ENCODE measurements around the gene CDKAL1.

GRCh38 chr6:20665290-20665689 lies 131.0 kb downstream of the CDKAL1 start:
- no peak for TF ChIP-seq NFE2L2 (conservative IDR thresholded peaks at IDR 0.05; ENCODE audit: low read length)
- TF ChIP-seq, protein P1, sequence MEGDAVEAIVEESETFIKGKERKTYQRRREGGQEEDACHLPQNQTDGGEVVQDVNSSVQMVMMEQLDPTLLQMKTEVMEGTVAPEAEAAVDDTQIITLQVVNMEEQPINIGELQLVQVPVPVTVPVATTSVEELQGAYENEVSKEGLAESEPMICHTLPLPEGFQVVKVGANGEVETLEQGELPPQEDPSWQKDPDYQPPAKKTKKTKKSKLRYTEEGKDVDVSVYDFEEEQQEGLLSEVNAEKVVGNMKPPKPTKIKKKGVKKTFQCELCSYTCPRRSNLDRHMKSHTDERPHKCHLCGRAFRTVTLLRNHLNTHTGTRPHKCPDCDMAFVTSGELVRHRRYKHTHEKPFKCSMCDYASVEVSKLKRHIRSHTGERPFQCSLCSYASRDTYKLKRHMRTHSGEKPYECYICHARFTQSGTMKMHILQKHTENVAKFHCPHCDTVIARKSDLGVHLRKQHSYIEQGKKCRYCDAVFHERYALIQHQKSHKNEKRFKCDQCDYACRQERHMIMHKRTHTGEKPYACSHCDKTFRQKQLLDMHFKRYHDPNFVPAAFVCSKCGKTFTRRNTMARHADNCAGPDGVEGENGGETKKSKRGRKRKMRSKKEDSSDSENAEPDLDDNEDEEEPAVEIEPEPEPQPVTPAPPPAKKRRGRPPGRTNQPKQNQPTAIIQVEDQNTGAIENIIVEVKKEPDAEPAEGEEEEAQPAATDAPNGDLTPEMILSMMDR (IDR thresholded peaks at IDR 0.05) = no peak
- no peak for TF ChIP-seq POLR2A (IDR thresholded peaks at IDR 0.05; ENCODE audit: low read length)
- TF ChIP-seq MAZ (IDR thresholded peaks at IDR 0.05; ENCODE audit: borderline replicate concordance, low read depth, low read length) = no peak
- TF ChIP-seq MAFK (IDR thresholded peaks at IDR 0.05; ENCODE audit: partially characterized antibody) = no peak
- TF ChIP-seq RFX5 (IDR thresholded peaks at IDR 0.05) = no peak
- no peak for TF ChIP-seq CEBPB (IDR thresholded peaks at IDR 0.05)
- no peak for TF ChIP-seq E2F6 (IDR thresholded peaks at IDR 0.05; ENCODE audit: borderline replicate concordance, low read depth)
- TF ChIP-seq MYC (IDR thresholded peaks at IDR 0.05; ENCODE audit: borderline replicate concordance, low read length) = no peak
